Stimulated activated CD8-positive, alpha-beta memory T cell treated with anti-CD3 and anti-CD28 coated beads, Interleukin-15, amount 100 ng/mL, for 4 hours (primary cell): ENCODE results near the gene CD46.

ENCODE experiments used
- DNase-seq, 2 donors: peaks; one replicate each; pipeline ENCODE4 v3.0.0-alpha.2; 2020; ENCODE audit warnings: low read depth in 2 of 2

CD46 gene

DNA sequence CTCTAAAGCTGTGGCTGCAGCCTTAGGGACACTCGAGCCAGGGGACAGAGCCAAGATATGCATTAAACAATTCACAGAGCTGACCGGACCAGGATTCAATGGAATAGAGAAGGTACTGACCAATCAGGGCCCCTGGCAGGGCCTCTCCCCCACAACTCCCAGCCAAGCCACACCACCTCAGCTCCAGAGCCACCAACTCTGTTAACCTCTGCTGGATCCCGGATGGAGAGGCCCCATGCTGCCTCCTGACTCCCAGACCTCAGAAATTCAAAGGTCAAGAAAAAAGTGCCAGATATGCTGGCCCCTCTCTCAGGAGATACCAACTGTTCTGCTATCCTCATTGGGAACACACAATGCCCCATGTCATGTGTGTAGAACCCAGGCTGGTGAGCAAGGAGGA, 62.1 kb downstream of the CD46 start:
- DNase-seq: no peak

DNA sequence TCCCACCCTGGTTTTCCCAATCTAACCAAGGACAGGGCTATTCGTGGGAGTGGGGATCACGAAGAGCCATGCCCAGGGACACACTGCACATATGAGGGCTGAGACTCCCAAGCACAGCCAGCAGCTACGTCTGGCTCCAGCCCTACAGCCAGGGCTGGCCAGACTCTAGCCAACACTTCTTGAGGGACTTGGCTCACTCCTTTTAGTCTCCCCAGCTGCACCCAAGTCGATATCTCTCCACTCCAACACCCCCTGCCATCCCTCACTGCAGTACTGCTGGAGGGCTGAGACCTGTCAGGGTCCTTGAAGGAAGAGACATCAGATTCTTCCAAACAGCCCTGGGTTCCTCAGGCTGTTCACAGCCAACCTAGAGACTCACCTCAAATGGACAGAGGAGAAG, 62.6 kb downstream of the CD46 start:
- DNase-seq: no peak

DNA sequence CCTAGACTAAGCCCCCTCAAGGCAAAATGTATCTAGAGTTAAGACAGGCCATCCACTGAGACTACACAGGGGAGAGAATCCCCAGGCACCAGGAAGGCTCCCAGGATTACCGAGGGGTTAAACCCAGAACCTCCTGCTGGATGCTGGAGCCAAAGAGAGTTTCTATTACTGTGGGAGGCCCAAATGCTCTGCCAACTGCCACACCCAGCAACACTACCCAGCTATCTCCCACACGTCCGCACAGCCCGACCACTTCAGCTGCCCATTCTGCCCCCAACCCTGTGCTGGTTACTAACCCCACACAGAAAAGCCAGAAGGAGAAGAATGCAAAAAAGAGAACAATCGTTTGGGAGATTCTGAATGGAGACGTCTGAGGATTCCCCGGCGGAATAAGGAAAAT, 63.6 kb downstream of the CD46 start:
- DNase-seq: no peak

DNA sequence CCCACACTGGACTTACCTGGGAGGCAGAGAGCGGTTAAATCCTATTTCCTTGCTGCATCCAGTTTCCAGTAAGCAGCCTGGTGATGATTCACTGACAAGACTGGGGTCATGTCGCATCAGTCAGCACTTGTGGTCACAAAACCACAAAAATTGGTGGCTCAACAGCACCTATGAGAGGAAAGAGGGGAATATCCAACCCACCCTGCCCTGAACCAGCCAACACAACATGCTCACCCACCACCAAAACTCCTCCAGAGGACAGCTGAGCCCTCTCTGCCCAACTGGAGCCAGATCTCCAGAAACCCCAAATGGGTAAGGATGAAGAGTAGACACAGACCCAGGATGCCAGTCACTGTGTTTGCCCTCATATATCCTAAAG, 64.0 kb downstream of the CD46 start:
- peak in 1 of 2 donors; percentile 27 for DNase-seq

DNA sequence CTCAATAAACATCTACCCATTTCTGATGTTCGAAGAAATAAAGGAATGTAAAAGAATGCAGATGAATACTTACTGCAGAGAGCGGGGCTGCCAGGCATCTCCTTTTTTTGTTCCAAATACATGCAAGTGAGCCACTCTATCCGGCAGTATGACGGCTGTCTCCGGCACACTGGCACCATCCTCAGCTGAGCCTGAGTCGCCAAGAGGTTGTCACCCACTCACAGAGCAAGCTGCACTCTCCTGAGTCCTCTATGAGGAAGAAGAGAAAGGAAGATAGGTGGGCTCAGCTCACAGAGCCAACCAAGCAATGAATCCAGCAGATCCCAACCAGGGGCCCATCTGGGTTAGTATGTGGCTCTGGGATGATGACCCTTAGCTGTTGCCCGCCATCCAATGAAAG, 65.3 kb downstream of the CD46 start:
- no peak for DNase-seq

DNA sequence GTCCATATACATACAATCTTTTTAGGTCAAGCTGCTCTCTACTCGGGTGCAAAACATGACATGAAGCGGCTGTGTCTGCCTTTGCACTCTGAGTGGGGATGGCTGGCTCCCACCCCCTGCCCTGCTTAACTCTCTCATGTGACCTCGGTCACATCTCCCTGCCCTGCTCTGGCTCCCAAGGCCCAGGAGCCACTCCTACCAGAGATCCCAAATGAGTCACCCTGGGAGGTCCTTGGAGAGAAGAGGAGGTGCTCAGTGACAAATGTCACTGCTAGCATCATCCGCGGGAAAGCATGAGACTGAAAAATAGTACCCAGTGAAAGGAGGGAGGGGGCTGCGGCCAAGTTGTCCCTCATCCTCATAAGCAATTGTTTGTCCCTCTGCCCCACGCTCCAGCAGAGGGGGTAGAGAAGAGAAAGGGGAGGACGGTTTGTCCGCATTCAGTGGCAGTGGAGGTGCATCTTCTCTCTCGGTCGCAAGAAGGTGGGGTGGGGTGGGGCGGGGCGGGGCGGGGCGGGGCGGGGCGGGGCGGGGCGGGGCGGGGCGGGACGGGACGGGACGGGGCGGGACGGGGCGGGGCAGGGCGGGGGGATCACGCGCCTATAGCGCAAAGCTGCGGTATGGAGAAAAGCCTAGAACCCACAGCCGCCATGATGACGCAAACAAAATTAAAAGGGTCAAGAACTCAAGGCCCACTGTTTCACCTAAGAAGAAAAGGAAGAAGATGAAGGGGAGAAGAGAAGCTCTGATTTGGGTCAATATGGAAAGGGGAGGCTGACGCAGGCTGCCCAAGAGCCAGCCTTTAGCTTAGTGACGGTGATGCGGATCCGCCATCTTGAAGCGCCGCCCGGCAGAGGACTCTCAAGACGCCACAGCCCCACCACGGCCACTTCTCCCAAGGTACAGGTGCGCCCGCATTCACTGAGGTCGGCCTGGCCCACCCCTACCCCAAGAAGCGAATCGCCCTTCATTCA, 66.2 kb downstream of the CD46 start:
- DNase-seq: no peak

DNA sequence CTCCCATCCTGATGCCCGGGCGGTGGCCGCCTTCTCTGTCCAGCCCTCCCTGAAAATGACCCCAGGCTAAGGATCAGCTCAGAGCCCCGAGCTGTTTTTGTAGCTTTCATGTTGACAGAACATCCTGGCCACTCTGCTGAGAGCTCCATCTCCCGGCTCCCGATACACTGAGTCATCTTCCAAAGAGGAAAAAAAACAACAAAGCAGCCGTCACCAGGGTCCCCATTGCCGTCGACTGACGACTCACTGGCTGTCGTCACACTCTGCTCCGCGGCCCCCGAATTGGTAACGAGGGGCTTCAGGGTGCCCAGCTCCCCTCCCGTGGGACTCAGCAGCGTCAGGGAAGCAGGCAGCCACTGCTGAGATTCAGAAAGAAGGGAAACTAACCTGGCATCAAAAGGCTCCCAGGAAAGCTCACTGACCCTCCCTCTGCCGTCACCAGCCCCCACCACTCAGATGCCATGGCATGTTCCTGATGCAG, 67.2 kb downstream of the CD46 start:
- no peak for DNase-seq

DNA sequence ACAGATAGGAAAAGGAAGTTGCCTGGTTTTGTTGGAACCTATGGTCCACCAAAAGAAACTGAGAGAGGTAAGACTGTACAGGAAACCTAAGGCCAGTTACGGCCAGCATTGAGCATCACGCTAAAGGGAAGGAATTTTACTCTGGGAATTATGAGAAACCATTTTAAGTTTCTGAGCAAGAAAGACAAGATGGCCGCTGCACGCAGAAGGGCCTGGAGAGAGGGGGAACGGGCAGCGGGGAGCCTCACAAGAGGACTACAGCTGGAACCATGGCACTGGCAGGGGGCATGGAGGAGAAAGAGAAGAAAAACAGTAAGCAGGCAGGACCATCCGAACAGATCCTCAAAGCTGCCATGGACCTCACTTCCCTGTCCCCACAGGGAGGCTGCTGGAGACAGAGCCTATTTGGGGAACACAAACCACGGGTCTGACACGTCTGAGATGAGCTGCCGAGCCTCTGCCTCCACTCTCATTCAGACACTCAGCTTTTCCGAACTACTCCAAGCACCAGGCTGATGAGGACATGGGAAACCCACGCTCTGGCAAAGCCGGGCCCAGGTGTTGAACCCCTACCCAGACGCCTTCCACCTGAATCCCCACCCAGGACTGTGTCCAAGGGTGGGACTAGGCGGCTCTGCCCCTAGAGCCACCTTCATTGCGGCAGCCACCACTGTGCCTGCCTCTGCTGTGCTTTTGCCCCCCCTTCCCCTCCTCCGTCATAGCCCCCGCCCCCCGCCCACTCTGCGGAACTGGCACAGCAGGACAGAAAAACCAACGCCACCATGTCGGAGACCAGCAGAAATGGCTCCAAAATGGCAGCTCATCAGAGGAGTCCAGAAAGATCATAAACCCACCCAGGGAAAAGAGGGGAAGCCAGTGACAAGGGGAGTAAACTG, 69.0 kb downstream of the CD46 start:
- DNase-seq: no peak

DNA sequence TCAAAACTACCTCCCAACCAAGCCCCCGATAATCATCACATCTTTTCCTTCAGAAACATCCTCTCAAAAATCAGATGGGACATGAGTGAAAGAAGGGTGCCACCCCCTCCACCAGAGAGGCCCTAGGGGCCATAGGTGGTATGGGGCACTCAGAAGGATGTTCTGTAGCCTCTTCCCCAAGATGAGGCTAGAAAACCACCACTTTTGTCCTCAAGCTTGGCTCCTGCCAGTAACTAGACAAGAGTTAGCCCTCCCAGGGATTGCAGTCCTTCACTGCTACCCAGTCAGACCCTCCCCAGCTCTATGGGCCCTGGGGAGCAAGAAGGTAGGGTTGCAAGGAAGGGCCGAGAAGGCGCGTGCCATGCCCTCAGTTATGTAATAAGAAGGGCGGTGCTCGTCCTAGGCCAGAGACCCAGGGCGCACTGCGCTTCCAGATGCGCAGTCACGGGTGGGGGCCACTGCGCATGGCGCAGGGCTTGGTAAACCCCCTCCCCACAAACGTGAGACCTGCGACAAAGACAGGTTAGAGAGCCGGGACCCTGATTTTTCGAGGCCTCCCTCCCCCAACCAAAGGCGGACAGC, 69.7 kb downstream of the CD46 start:
- DNase-seq: no peak

DNA sequence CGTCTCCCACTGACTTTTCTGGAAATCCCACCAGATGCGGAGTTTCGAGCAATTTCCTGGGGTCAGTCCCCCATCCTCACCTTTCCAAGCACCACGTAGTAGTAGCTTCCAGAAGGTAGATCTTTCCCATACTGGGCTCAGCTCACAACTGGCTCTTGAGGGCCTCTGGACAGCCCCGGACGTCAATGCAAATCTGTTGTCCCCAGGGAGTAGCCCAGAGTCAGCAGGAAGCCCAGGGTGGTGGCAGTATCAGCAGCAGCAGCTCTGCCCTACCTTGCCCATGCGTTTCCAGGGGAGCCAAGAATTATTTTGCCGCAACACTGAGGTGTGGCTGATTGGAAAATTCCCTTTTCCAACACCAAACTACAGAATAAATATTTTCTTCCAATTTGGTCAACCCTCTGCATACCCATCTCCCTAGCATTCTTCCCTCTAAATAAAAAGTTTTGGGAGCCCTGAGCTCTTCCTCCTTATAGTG, 70.3 kb downstream of the CD46 start:
- no peak for DNase-seq

DNA sequence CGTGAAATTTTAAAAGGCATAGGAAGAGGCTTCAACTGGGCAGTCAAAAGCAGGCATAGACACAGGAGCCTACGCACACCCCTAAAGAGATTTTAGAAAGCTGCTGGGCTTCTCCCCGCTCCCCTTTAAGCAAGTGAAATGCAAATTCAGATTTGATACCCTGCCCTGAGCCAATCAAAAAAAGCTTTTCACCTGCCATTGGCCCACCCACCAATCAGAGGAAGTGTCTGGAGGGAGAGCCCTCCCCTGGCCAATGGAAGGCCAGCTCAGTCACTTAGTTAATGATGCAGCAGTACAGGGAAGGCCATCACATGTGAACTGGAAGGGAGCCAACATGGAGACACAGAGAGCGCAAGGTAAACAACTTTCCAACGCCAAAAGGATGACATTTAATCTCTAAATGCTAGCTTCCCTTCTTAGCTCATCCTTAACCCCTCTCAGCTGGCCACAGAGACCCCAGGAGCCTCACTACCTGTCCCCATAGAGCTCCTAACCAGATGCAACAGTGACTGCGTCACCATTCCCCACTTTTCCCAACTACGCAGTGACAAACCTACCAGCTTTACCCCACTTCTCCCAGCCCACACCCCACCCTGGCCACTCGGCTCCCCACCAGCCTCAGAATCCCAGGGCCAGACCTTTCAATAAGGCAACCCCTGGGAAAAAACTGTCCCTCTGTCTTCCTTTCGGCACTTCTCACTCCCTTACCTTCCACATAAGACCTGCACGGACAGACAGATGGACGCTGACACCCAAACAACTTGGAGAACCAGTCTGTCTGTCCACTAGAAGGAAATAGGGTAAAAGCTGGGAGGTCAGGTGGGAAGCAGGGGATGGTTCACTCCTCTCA, 71.0 kb downstream of the CD46 start:
- peak in 1 of 2 donors; percentile 54 for DNase-seq

DNA sequence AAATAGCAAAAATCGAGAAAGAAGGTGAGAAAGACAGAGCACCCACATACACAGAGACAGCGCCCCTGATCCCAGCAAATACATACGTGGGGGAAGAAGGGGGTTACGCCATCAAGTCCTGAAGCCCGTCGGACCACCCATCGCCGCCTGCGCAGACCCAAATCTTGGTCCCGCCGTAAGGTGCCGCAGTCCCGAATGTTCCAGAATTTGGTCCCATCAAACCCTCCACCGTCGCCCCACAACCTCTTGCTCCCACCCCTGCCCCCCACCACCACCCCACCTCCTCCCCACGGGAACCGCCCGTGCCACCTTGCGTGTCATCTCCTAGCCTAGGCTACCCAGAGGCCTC, 71.7 kb downstream of the CD46 start:
- no peak for DNase-seq

DNA sequence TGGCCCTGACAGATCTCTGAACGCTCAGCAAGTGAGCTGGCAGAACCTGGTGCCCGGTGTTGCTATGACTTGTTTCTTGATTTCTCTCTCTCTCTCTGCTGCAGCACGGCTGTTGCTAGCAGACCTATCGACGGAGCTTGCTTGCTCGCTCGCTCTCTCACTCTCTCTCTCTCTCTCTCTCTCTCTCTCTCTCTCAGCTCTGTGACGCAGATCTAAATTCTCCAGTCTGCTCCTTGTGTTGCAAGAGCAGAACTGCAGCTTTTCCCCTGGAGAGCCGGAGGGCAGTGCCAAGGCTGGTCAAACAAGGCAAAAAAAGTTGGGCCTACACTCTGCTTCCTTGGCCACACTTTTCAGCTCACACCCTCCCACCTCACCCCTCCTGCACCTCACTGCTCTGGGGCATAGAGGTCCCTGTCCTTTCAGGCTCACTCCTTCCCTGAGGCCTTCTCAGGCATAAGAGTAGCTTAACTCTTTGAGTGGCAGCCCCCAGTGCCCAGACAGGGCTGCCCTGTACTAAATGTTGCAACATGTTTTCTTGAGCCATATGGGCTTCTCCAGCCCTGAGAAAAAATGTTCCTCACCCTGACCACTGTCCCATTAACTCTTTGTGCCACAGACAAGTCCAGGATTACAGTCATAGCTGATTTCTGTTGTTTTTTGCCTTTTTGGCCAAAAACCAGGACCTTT, 72.2 kb downstream of the CD46 start:
- DNase-seq: peak in 1 of 2 donors; percentile 38

DNA sequence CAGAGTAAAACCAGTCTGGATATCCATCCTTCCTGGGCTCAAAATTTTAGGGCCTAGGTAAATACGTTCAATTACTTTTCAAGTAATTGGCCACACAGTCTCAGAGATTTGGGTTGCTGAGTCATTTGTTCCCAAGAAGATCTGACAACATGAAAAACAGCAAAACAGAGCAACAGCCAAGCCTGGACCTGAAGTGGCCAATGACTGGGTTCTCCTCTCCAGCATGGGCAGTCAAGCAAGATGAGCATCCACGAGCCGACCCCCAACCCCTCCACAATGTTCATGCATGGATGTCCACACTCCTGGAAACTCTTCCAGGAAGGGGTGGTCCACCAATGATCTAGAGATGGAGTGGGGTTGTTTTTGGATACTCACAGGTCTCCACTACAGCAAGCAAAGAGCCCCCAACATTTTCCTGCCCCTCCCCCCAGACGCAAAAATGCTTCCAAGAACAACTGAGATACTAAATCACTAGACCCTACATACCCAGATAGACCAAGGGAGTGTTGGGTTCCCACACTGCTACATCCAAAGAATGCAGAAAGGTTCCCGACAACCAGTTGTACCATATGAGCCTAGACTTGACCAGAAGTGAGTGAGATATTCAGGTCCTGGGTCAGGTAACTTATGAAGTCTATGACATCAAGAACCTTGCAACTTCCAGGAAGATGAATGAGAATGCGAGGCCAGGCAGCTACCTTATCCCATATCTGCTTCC, 73.0 kb downstream of the CD46 start:
- no peak for DNase-seq

DNA sequence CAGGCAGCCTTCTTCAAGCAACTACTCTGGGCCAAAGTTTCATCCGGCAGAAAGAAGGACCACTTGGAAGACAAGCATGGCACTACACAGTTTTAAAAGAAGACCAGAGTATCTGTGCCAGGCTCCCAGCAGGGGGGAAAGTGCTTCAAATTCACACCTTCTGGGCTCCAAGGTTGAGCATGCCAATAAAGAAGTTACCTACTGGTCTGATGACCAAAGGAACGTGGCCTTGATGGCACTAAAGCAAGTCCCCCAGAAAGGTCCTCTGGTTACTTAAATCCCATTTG, 73.5 kb downstream of the CD46 start:
- no peak for DNase-seq

DNA sequence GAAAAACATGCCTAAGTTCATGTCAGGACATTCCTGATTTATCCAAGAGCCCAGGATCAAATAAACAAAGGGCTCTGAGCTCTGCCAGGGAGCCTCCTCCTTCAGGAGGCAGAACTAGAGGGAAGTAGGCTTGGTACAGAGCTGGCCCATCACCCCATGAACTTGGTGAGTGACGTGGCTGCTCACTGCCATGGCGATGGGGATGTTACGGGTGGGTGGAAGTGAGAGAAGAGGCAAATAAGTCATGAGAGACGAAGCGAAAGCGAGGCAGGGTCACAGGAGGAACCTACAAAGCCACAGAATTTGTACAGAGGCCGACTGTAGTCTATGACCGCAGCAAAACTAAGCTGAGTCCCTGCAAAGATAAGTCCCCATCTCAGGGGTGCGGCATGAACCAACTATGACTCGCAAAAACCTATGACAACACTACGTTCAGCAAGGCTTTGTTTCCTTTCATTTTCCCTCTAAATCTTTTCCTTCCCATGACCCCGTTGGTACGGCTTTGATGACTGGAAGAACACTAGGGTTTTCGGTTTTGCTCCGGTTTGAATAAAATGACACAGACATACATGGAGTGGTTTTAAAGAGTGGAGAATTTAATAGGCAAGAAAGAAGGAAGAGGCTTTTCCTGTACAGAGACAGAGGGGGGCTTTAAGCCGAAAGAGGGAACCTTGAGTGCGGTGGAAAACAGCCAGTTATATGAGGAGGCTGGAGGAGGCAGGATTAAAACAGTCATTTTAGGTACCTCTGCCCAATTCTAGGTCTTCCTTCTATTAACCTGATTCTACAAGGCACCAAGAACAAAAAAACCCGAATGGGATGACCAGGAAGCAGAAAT, 74.1 kb downstream of the CD46 start:
- peak; percentile 71 to 82 for DNase-seq

DNA sequence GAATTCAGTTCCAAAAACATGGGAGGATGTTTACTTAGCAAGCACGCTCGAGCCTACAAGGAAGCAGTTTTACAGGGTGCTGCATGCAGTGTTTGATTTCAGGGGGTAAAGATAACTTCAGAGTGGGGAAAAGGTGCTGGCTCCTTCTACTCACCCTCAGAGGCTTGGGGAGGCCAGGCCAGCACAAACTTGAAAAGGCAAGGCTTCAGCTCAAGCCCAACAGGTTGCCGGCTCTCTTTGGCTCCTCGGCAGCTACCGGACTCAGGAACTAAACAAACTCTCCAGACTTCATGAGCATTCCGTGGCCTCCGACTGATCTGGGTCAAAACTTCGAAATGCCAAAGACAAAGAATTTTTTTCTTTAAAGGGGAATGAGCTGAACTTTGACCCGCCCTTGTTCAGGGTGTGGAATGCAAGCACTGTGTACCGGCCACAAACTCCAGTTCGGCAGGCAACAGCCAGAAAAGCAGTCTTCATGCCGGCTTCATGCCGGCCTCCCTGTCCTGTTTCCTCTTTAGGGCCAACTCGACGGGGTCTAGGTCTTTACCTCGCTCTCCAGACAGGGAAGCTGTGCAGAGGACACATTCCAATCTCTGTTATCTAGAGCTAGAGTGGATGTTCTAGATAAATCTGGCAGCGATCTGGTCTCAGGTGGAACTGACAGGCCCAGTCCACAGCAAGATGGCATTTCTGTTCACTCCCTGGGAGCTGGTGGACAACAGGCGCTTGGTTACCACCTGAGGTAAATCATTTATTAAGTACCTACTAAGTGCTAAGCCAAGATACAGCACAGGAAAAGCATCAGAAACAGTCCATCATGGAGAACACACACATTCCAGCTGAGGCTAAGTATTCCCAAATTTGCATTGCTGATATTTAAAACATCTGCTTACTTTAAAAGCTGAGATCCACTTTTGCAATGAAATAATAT, 75.0 kb downstream of the CD46 start:
- no peak for DNase-seq

DNA sequence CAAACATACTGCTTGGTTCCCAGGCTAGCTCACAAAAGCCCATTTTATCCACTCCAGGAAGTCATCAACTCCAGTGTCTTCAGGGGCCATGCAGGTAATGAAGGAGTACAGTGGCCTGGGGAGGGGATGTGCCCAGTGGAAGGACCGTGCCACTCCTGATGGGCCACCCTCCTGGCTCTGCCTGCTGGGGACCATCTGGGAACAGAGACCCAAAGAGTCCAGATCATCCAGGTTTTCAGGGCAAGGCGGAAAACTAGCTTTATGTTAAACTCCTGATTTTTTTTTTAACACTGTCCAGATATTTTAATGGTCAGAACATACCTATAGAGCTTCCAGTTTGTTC, 75.6 kb downstream of the CD46 start:
- no peak for DNase-seq
